Body of pancreas (tissue), 4 donors: ENCODE measurements around the gene PLEKHA7.

Experiments used
- POLR2A ChIP-seq, 3 donors: fragments of 450-650 bp; IDR thresholded peaks; one replicate each; pipeline ENCODE4 v1.6.1; 2016; ENCODE audit warnings: antibody characterized with exemption in 3 of 3, mild to moderate bottlenecking in 2 of 3
- TF ChIP-seq, protein P1 (sequence below), 7 experiments: fragments of 450-650 bp in 4 of 7; fragments of 200-600 bp in 3 of 7; sonication (generic) in 3 of 7; IDR thresholded peaks; one replicate each; pipeline ENCODE4 v1.5.1; 2016 to 2019; ENCODE audit warnings: antibody characterized with exemption in 7 of 7

DNA sequence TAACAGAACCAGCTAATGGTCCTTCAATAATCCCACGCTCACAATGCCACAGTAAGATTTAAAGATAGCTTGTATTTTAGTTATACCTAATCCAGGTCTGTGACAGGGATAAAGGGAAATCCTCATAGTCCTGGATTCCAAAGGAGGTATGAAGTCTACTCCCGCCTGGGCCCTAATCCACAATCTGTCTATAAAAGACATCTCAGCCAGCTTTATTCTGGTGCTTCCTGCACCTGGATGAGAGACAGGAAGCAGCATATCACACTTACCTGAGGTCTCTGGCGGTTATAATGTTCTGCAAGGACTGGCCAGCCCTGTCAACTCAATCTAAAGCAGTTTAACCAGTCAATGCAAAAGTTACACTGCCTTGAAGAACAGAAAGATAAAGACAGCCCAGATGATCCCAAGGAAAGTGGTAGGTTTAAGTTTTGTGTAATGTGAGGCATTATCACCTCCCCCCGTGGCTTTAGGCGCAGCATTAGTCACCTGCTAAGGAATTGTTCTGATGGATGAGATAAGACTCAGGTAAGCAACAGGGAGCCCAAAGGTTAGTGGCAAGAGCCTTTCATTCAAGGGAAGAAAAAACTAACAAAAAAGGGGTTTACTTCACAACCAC is 57.6 kb downstream of the PLEKHA7 start:
- TF ChIP-seq, protein P1, sequence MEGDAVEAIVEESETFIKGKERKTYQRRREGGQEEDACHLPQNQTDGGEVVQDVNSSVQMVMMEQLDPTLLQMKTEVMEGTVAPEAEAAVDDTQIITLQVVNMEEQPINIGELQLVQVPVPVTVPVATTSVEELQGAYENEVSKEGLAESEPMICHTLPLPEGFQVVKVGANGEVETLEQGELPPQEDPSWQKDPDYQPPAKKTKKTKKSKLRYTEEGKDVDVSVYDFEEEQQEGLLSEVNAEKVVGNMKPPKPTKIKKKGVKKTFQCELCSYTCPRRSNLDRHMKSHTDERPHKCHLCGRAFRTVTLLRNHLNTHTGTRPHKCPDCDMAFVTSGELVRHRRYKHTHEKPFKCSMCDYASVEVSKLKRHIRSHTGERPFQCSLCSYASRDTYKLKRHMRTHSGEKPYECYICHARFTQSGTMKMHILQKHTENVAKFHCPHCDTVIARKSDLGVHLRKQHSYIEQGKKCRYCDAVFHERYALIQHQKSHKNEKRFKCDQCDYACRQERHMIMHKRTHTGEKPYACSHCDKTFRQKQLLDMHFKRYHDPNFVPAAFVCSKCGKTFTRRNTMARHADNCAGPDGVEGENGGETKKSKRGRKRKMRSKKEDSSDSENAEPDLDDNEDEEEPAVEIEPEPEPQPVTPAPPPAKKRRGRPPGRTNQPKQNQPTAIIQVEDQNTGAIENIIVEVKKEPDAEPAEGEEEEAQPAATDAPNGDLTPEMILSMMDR (IDR thresholded peaks at IDR 0.05), result no peak
- TF ChIP-seq POLR2A (IDR thresholded peaks at IDR 0.05), result no peak
